ENCODE data around the gene COX7A2.

COX7A2 gene

DNA sequence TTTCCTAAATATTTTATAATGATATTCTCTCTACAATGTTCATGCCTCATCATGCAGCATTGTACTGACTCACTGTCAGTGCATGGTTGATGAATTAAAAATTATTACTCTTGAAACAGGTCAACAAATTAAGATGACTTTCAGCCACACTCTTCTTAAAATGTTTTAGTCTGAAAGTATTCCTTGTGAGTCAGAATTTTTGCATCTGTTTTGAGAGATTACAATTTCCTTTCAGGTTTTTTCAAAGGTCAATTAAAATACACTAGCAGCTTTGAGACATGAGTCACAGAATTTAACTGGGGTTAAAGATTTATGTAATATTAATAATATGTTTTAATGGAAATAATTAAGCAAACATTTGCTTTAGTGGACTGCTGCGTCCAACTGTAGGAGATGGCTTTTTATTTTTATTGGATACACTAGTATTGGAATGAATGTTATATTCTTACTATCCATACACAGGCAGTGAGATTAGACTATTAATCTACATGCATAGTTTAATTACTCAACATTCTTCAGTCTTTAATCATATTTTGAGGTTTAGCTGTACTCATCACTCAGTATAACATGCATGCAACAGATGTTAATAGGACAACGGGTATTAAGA lies 47.4 kb downstream of the COX7A2 start:
- DNase-seq, result no peak

- DNase-seq, result no peak
Observed at GRCh38 chr6:75188221-75188925, 55.2 kb downstream of the COX7A2 start.

All from DMS79 treated with DMSO at 0.1 percent for 48 hours (cell line).